HepG2 (cell line): Measurements from ENCODE around the gene TMEM125. TPM values are rescaled to one million over a fixed set of nuclear protein-coding genes. Genes with fewer than 3 reads are reported as not detected.

Experiments used
- ATAC-seq: fragments of 200-7000 bp; cut with Tn5 transposase; 3 replicates; pipeline ENCODE4 v1.9.1; 2020; ENCODE audit warnings: mild to moderate bottlenecking, moderate library complexity
- Bru-seq: library from RNA; stranded (reverse); fragments of 400-500 nt; gene quantifications from one replicate; lab custom pipeline; 2021; lab: Mats Ljungman, UMichigan
- BruChase-seq, 2 experiments: library from RNA; stranded (reverse); fragments of 400-500 nt; gene quantifications; one replicate each; lab custom pipeline; 2021; lab: Mats Ljungman, UMichigan
- BruUV-seq: library from RNA; stranded (reverse); fragments of 400-500 nt; replicated peaks from 2 replicates; lab custom pipeline; 2021; lab: Mats Ljungman, UMichigan
- CTCF ChIA-PET: fragments of 300-600 bp; formaldehyde crosslinking; extraction: SDS; loops from one replicate; lab custom pipeline; 2021; ENCODE audit warnings: low total read pairs, inconsistent platforms, low intra/inter-chr PET ratio; lab: Yijun Ruan, JAX
- POLR2A ChIA-PET: fragments of 350-600 bp; sonication (Branson Sonifier 250); formaldehyde crosslinking; loops from one replicate; lab custom pipeline; 2020; ENCODE audit warnings: antibody characterized with exemption, inconsistent platforms; lab: Yijun Ruan, JAX
- DNase-seq: peaks from one replicate; pipeline ENCODE4 v3.0.0-alpha.2; 2015; ENCODE audit warnings: low spot score
- FAIRE-seq: peaks from 3 replicates; lab custom pipeline; 2011; peaks lifted over from hg19 to GRCh38; lab: Jason Lieb, UNC
- H2AFZ ChIP-seq: one replicate; pipeline ENCODE4 v1.6.1; 2011; ENCODE audit warnings: low read length, inconsistent platforms
- H3K27ac ChIP-seq: fragments of 300-600 bp; 3 replicates; pipeline ENCODE4 v1.8.0; 2011; ENCODE audit warnings: mixed run types, mild to moderate bottlenecking, mixed read lengths, low read length, inconsistent platforms; ENCODE audit not compliant: insufficient read depth; ENCODE audit errors: extremely low read length
- H3K27me3 ChIP-seq, 2 experiments: fragments of 200-600 bp in 1 of 2; 2 replicates in 1 of 2; 3 replicates in 1 of 2; pipeline versions ENCODE4 v1.6.0 to v1.8.0; 2011; ENCODE audit warnings: low read length in 2 of 2, mild to moderate bottlenecking in 2 of 2, moderate library complexity in 2 of 2, inconsistent platforms in 1 of 2; ENCODE audit not compliant: insufficient read depth in 2 of 2, control insufficient read depth in 1 of 2
- H3K36me3 ChIP-seq, 2 experiments: fragments of 200-600 bp in 1 of 2; replicated peaks in 1 of 2; 2 replicates in 1 of 2; 3 replicates in 1 of 2; pipeline versions ENCODE4 v1.5.1 to v1.8.0; 2011; ENCODE audit warnings: low read length in 2 of 2, inconsistent platforms in 1 of 2; ENCODE audit not compliant: insufficient read depth in 2 of 2, control insufficient read depth in 1 of 2
- H3K4me1 ChIP-seq: 2 replicates; pipeline ENCODE4 v1.5.1; 2012; ENCODE audit warnings: low read length, inconsistent platforms; ENCODE audit not compliant: insufficient read depth
- H3K4me2 ChIP-seq: 2 replicates; pipeline ENCODE4 v1.6.0; 2011; ENCODE audit warnings: low read depth, low read length, inconsistent platforms
- H3K4me3 ChIP-seq, 3 experiments: fragments of 200-600 bp in 1 of 3; sonication (generic), shearing (Covaris generic) in 1 of 3; replicated peaks in 1 of 3; 2 replicates each; pipeline ENCODE4 v1.5.1; 2011 to 2016; ENCODE audit warnings: low read length in 3 of 3, inconsistent platforms in 2 of 3, low read depth in 2 of 3, mild to moderate bottlenecking in 2 of 3, control low read depth in 1 of 3, mixed read lengths in 1 of 3; ENCODE audit not compliant: insufficient read depth in 1 of 3
- H3K79me2 ChIP-seq: one replicate; pipeline ENCODE4 v1.6.1; 2011; ENCODE audit warnings: low read length, inconsistent platforms; ENCODE audit not compliant: insufficient read depth
- H3K9ac ChIP-seq: 2 replicates; pipeline ENCODE4 v1.6.0; 2011; ENCODE audit warnings: mild to moderate bottlenecking, low read depth, low read length, inconsistent platforms; ENCODE audit not compliant: insufficient read depth
- H3K9me3 ChIP-seq: 2 replicates; pipeline ENCODE4 v1.5.1; 2012; ENCODE audit warnings: mild to moderate bottlenecking, low read length
- H4K20me1 ChIP-seq: 2 replicates; pipeline ENCODE4 v1.6.0; 2011; ENCODE audit warnings: inconsistent platforms, mild to moderate bottlenecking, low read length, moderate library complexity; ENCODE audit not compliant: insufficient read depth
- ZFP36 ChIP-seq: fragments of 150-350 bp; IDR thresholded peaks from 2 replicates; pipeline ENCODE4 v1.6.1; 2018; ENCODE audit warnings: borderline replicate concordance, low read length, low read depth; ENCODE audit not compliant: partially characterized antibody
- ZNF564 ChIP-seq: sonication (generic); formaldehyde crosslinking; IDR thresholded peaks from 2 replicates; pipeline ENCODE4 v1.8.1; 2023; ENCODE audit warnings: mild to moderate bottlenecking, missing genetic modification reagents
- ZSCAN29 ChIP-seq: sonication (generic); formaldehyde crosslinking; conservative IDR thresholded peaks from 2 replicates; pipeline ENCODE4 v1.4.0; 2020; ENCODE audit warnings: mild to moderate bottlenecking, missing genetic modification reagents
- WGBS: methylation state at CpG from one replicate; pipeline ENCODE4 v1.1.6; 2017; ENCODE audit warnings: low lambda C conversion rate; 5-methylcytosine and 5-hydroxymethylcytosine counted together
- in situ Hi-C: cut with HindIII; loops from 2 replicates; pipeline ENCODE4 v1.10.0; 2017; ENCODE audit warnings: low pct_unique_long_range_greater_than_20kb; ENCODE audit not compliant: extremely low pct_ligation_motif_present
- intact Hi-C: fragments of 100-400 bp; cut with micrococcal nuclease; formaldehyde crosslinking; loops from one replicate; pipeline ENCODE4 v1.10.0; 2022; ENCODE audit not compliant: unreplicated experiment
- long read RNA-seq, 2 experiments: library from RNA in 1 of 2; library from polyadenylated mRNA in 1 of 2; stranded (forward) in 1 of 2; unstranded in 1 of 2; transcript quantifications; one replicate each; pipeline ENCODE4 v2.0.0, GENCODE V29; 2019 to 2022
- polyA minus RNA-seq, 3 experiments: library from RNA; depleted of rRNA, polyadenylated mRNA; stranded (reverse); fragments of >200 nt; gene quantifications; 2 replicates each; pipeline ENCODE4 v1.2.3, GENCODE V29; 2011; ENCODE audit warnings: low replicate concordance in 1 of 3
- polyA plus RNA-seq, 8 experiments: library from polyadenylated mRNA; depleted of rRNA in 3 of 8; stranded (reverse) in 7 of 8; unstranded in 1 of 8; fragments of >200 nt; fragmentation: Illumina TruSeq in 4 of 8; extraction: Trizol in 4 of 8; gene quantifications; 2 replicates each; pipeline versions ENCODE4 v1.2.1 to v1.2.3, GENCODE V29; 2011 to 2016; ENCODE audit warnings: low read depth in 4 of 8, missing spikeins in 1 of 8, mixed read lengths in 1 of 8; ENCODE audit not compliant: insufficient read depth in 1 of 8
- total RNA-seq, 5 experiments: library from RNA; depleted of rRNA; stranded (reverse); fragments of >200 nt; fragmentation: Illumina TruSeq; extraction: Trizol; gene quantifications; 2 replicates each; pipeline ENCODE4 v1.2.3, GENCODE V29; 2016; ENCODE audit warnings: low read depth in 1 of 5

The TMEM125 gene
- total RNA-seq (2016; rRNA removed; fragmentation: Illumina TruSeq; extraction: Trizol) (not detected in 2 replicates), polyA plus RNA-seq (2011; rRNA removed) (0.03 TPM in 1 of 2 replicates, not detected in the other), polyA minus RNA-seq (2011; rRNA and poly(A)+ RNA removed; ENCODE audit: low replicate concordance) (0.22 TPM in 1 of 2 replicates, not detected in the other), Bru-seq, nascent RNA (percentile 13 among the genes with signal in this experiment), BruChase-seq, experiment 1, labeled RNA remaining after a 6-hour chase (percentile 14 among the genes with signal in this experiment), BruChase-seq, experiment 2, labeled RNA remaining after a 2-hour chase (not detected)
- not detected in 2 replicates for total RNA-seq (2016; cell fraction: cytosol; rRNA removed; fragmentation: Illumina TruSeq; extraction: Trizol; ENCODE audit: low read depth)
- not detected in 2 replicates for total RNA-seq (2016; cell fraction: insoluble cytoplasmic fraction; rRNA removed; fragmentation: Illumina TruSeq; extraction: Trizol)
- not detected in 2 replicates for total RNA-seq (2016; cell fraction: membrane; rRNA removed; fragmentation: Illumina TruSeq; extraction: Trizol)
- total RNA-seq (2016; cell fraction: nucleus; rRNA removed; fragmentation: Illumina TruSeq; extraction: Trizol), result not detected in 2 replicates
- 0.08 TPM in 2 replicates for polyA plus RNA-seq (2011; cell fraction: cytosol; rRNA removed)
- 0.09 TPM in 1 of 2 replicates, not detected in the other for polyA plus RNA-seq (2011; cell fraction: nucleus; rRNA removed)
- 0.07 TPM in 1 of 2 replicates, not detected in the other for polyA plus RNA-seq (2012)
- polyA plus RNA-seq (2016; cell fraction: cytosol; fragmentation: Illumina TruSeq; extraction: Trizol; ENCODE audit: low read depth), result not detected in 2 replicates
- not detected in 2 replicates for polyA plus RNA-seq (2016; cell fraction: insoluble cytoplasmic fraction; fragmentation: Illumina TruSeq; extraction: Trizol; ENCODE audit: low read depth)
- not detected in 2 replicates for polyA plus RNA-seq (2016; cell fraction: membrane; fragmentation: Illumina TruSeq; extraction: Trizol; ENCODE audit: low read depth)
- not detected in 2 replicates for polyA plus RNA-seq (2016; cell fraction: nucleus; fragmentation: Illumina TruSeq; extraction: Trizol; ENCODE audit: insufficient read depth, low read depth)
- polyA minus RNA-seq (2011; cell fraction: cytosol; rRNA and poly(A)+ RNA removed), result not detected in 2 replicates
- polyA minus RNA-seq (2011; cell fraction: nucleus; rRNA and poly(A)+ RNA removed), result not detected in 2 replicates
- long read RNA-seq, experiment 1, result 0 reads
- long read RNA-seq, experiment 2, result 0 reads

DNA sequence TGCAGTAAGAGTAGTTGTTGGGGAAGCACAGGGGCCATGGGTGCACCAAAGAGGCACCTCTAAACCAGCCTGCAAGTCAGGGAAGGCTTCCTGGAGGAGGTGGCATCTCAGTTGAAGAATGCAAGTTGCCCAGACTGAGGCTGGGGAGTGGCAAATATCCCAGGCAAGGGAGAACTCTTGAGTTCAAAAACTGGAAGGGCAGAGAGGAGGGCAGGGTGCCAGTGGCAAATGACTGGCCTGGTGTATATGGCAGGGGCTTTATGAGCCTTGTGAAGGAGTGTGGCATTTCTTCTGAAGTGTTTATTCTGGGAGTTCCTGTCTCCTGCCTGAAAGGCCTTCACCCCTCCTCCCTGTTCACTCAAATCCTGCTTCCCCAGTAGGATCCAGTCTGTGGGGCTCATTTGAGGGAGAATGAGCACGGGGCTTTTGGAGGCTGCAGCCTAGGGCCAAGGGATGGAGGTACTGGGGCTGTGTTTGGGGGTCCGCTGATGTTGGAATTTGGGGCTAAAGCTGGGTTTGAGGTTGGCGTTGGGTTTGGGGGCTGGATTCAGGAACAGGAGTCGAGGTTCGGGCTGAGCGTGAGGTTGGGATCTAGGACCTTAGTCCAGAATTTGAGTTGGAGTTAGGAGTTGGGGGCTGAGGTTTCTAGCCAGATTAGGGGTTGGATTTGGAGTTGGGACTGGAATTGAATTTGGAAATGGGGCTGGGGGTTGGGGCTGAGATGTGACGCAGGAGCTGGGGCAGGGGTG is at the start of gene TMEM125:
Gene TMEM125 (plus strand): TSS at position 357 of the 749 bp plus-strand sequence. CDS start 2,740 bp downstream, outside the sequence.
- ChIA-PET CTCF (no interaction called here), POLR2A (interaction anchor here (1.1 to 1.4 kb wide), 2 partner anchors 79 to 89 kb away, joined by 3 read pairs; partner anchors contain the start of gene CDC20)
- Histone ChIP-seq H3K4me2 (peak within 1 kb of the TSS; percentile 39; the same call in 1 of the 2 replicates), H3K27ac (no peak within 1 kb of the TSS), H3K4me3 (peak within 1 kb of the TSS in 1 of 3 experiments; percentile 4; a peak in 1 of 6 replicates), H3K9me3 (no peaks in the 10 kb centered on the region), H3K36me3 (no peaks in the 10 kb centered on the region), H3K79me2 (no peaks in the 10 kb centered on the region), H2AFZ (no peak within 1 kb of the TSS), H3K4me1 (peaks cover 70% of the 10 kb centered on the region), H3K27me3 (peaks cover 0 to 3% of the 10 kb centered on the region in 2 experiments; a peak in 1 of 5 replicates), H3K9ac (no peak within 1 kb of the TSS), H4K20me1 (no peaks in the 10 kb centered on the region)
- FAIRE-seq (no peak), ATAC-seq (no peak), DNase-seq (no peak)
- in situ Hi-C loops, result no loop called here
- no TSS peak for BruUV-seq
- 68% methylated on average over 7 of the region's 7 CpGs for WGBS
- TF ChIP-seq ZSCAN29 (CRISPR knock-in tag), result no peak
- no peak for TF ChIP-seq ZNF564
- peak; percentile 46 for TF ChIP-seq ZFP36
- intact Hi-C loops, result no loop called here
